SK-N-SH (cell line): Measurements from ENCODE around the gene SERPINB12. TPM values are rescaled to one million over a fixed set of nuclear protein-coding genes. Genes with fewer than 3 reads are reported as not detected.

Experiments used
- CTCF ChIA-PET: fragments of 300-600, 350-600 bp; formaldehyde crosslinking; extraction: SDS; loops from one replicate; lab custom pipeline; 2021; lab: Yijun Ruan, JAX
- POLR2A ChIA-PET: fragments of 350-600 bp; sonication (Branson Sonifier 250); formaldehyde crosslinking; extraction: SDS; loops from one replicate; lab custom pipeline; 2020; ENCODE audit warnings: antibody characterized with exemption, inconsistent platforms; lab: Yijun Ruan, JAX
- DNase-seq: peaks from one replicate; pipeline ENCODE4 v3.0.0; 2012
- H2AFZ ChIP-seq: fragments of 200-600 bp; sonication (generic); 2 replicates; pipeline ENCODE4 v1.8.1; 2016; ENCODE audit warnings: antibody characterized with exemption, mild to moderate bottlenecking, low read depth
- H3F3A ChIP-seq: fragments of 200-600 bp; sonication (generic); replicated peaks from 2 replicates; pipeline ENCODE3; 2016; ENCODE audit warnings: antibody characterized with exemption, mild to moderate bottlenecking; ENCODE audit not compliant: insufficient read depth
- H3K27ac ChIP-seq, 2 experiments: fragments of 200-500 bp in 1 of 2; fragments of 200-600 bp in 1 of 2; sonication (Bioruptor generic) in 1 of 2; sonication (generic), shearing (Covaris generic) in 1 of 2; 2 replicates each; pipeline versions ENCODE4 v1.5.1 to v1.6.1; 2014 to 2016; ENCODE audit warnings: low read depth in 2 of 2, inconsistent platforms in 1 of 2, low read length in 1 of 2, mild to moderate bottlenecking in 1 of 2, mixed read lengths in 1 of 2
- H3K27me3 ChIP-seq: fragments of 200-600 bp; sonication (generic), shearing (Covaris generic); 2 replicates; pipeline ENCODE4 v1.6.1; 2016; ENCODE audit warnings: mixed run types; ENCODE audit not compliant: insufficient read depth
- H3K36me3 ChIP-seq, 2 experiments: fragments of 200-500 bp in 1 of 2; fragments of 200-600 bp in 1 of 2; sonication (Bioruptor generic) in 1 of 2; sonication (generic) in 1 of 2; replicated peaks in 1 of 2; 2 replicates each; pipeline versions ENCODE3 to v1.5.1; 2014 to 2016; ENCODE audit warnings: low read length in 1 of 2, mild to moderate bottlenecking in 1 of 2; ENCODE audit not compliant: insufficient read depth in 2 of 2, control insufficient read depth in 1 of 2
- H3K4me1 ChIP-seq, 2 experiments: fragments of 200-500 bp in 1 of 2; fragments of 200-600 bp in 1 of 2; sonication (Bioruptor generic) in 1 of 2; sonication (generic), shearing (Covaris generic) in 1 of 2; 2 replicates each; pipeline versions ENCODE4 v1.5.1 to v1.6.1; 2014 to 2016; ENCODE audit warnings: low read depth in 1 of 2, low read length in 1 of 2, mixed run types in 1 of 2; ENCODE audit not compliant: insufficient read depth in 2 of 2, control insufficient read depth in 1 of 2
- H3K4me2 ChIP-seq: fragments of 200-600 bp; sonication (generic), shearing (Covaris generic); 2 replicates; pipeline ENCODE4 v1.6.1; 2017; ENCODE audit warnings: mixed run types
- H3K4me3 ChIP-seq, 2 experiments: fragments of 200-500 bp in 1 of 2; fragments of 200-600 bp in 1 of 2; sonication (Bioruptor generic) in 1 of 2; sonication (generic), shearing (Covaris generic) in 1 of 2; 2 replicates each; pipeline versions ENCODE4 v1.5.1 to v1.8.1; 2014 to 2016; ENCODE audit warnings: low read depth in 2 of 2, inconsistent platforms in 1 of 2, low read length in 1 of 2, mild to moderate bottlenecking in 1 of 2, mixed read lengths in 1 of 2, moderate library complexity in 1 of 2
- H3K79me2 ChIP-seq: fragments of 200-600 bp; sonication (generic); 2 replicates; pipeline ENCODE4 v1.8.1; 2017; ENCODE audit warnings: mild to moderate bottlenecking; ENCODE audit not compliant: insufficient read depth
- H3K9ac ChIP-seq: fragments of 200-600 bp; sonication (generic); 2 replicates; pipeline ENCODE4 v1.6.1; 2017; ENCODE audit warnings: mixed run types
- H3K9me2 ChIP-seq: fragments of 200-600 bp; sonication (generic); 2 replicates; pipeline ENCODE4 v1.6.1; 2017; ENCODE audit warnings: mixed run types
- H3K9me3 ChIP-seq: fragments of 200-600 bp; sonication (generic); 2 replicates; pipeline ENCODE4 v1.6.1; 2017; ENCODE audit warnings: mixed run types, mild to moderate bottlenecking, moderate library complexity
- H4K20me1 ChIP-seq: fragments of 200-600 bp; sonication (generic); 2 replicates; pipeline ENCODE4 v1.6.1; 2017; ENCODE audit warnings: mild to moderate bottlenecking, mixed run types; ENCODE audit not compliant: insufficient read depth
- GABPA ChIP-seq: IDR thresholded peaks from 2 replicates; pipeline ENCODE4 v1.4.0; 2012; ENCODE audit warnings: low read depth, mild to moderate bottlenecking
- GATA2 ChIP-seq: sonication (generic); formaldehyde crosslinking; IDR thresholded peaks from 2 replicates; pipeline ENCODE4 v1.5.0; 2020; ENCODE audit warnings: mild to moderate bottlenecking, missing genetic modification reagents
- JUND ChIP-seq: IDR thresholded peaks from 2 replicates; pipeline ENCODE4 v1.4.0; 2012
- MXI1 ChIP-seq: IDR thresholded peaks from 2 replicates; pipeline ENCODE4 v1.6.1; 2012; ENCODE audit warnings: mild to moderate bottlenecking, low read depth, low read length, improper control_type of control experiment
- NRF1 ChIP-seq: IDR thresholded peaks from 2 replicates; pipeline ENCODE4 v1.6.1; 2012; ENCODE audit warnings: low read depth, mild to moderate bottlenecking, low read length
- PBX3 ChIP-seq: IDR thresholded peaks from 2 replicates; pipeline ENCODE4; 2012
- RXRA ChIP-seq: IDR thresholded peaks from 2 replicates; pipeline ENCODE4 v1.4.0; 2012; ENCODE audit warnings: low read depth, mild to moderate bottlenecking, borderline replicate concordance
- TCF12 ChIP-seq: IDR thresholded peaks from 2 replicates; pipeline ENCODE4 v1.4.0; 2012
- USF1 ChIP-seq: IDR thresholded peaks from 2 replicates; pipeline ENCODE4 v1.4.0; 2012; ENCODE audit warnings: low read depth, borderline replicate concordance
- WGBS: methylation state at CpG from one replicate; pipeline ENCODE4 v1.1.6; 2017; ENCODE audit warnings: low lambda C conversion rate; 5-methylcytosine and 5-hydroxymethylcytosine counted together
- polyA plus RNA-seq, 3 experiments: library from polyadenylated mRNA; depleted of rRNA; stranded (reverse); fragments of >200 nt; gene quantifications; 2 replicates each; pipeline ENCODE4 v1.2.3, GENCODE V29; 2012
- TF ChIP-seq, protein P1 (sequence below): IDR thresholded peaks from 2 replicates; pipeline ENCODE4 v1.6.1; 2012; ENCODE audit warnings: mild to moderate bottlenecking, low read depth, low read length, moderate library complexity

Gene SERPINB12
- polyA plus RNA-seq, 1 of the 3 experiments (the other 2 are of a cell fraction): not detected

- Histone ChIP-seq H4K20me1 (no peaks in the 10 kb centered on the region), H3K4me2 (no peak overlapping the region), H3K36me3 (no peaks in the 10 kb centered on the region), H3K27ac (no peak overlapping the region), H3K9me2 (no peaks in the 10 kb centered on the region), H2AFZ (no peak overlapping the region), H3K9ac (no peak overlapping the region), H3K4me3 (no peak overlapping the region), H3F3A (no peaks in the 10 kb centered on the region), H3K27me3 (no peaks in the 10 kb centered on the region), H3K79me2 (no peaks in the 10 kb centered on the region), H3K4me1 (no peaks in the 10 kb centered on the region), H3K9me3 (no peaks in the 10 kb centered on the region)
- 48% methylated on average over 2 of the region's 2 CpGs for WGBS
- ChIA-PET CTCF (no interaction called here), POLR2A (no interaction called here)
- TF ChIP-seq JUND (no peak), NRF1 (no peak), GABPA (no peak), USF1 (no peak), PBX3 (no peak), TCF12 (no peak), MXI1 (no peak), RXRA (no peak), GATA2 (CRISPR knock-in tag) (no peak)
- TF ChIP-seq, protein P1, sequence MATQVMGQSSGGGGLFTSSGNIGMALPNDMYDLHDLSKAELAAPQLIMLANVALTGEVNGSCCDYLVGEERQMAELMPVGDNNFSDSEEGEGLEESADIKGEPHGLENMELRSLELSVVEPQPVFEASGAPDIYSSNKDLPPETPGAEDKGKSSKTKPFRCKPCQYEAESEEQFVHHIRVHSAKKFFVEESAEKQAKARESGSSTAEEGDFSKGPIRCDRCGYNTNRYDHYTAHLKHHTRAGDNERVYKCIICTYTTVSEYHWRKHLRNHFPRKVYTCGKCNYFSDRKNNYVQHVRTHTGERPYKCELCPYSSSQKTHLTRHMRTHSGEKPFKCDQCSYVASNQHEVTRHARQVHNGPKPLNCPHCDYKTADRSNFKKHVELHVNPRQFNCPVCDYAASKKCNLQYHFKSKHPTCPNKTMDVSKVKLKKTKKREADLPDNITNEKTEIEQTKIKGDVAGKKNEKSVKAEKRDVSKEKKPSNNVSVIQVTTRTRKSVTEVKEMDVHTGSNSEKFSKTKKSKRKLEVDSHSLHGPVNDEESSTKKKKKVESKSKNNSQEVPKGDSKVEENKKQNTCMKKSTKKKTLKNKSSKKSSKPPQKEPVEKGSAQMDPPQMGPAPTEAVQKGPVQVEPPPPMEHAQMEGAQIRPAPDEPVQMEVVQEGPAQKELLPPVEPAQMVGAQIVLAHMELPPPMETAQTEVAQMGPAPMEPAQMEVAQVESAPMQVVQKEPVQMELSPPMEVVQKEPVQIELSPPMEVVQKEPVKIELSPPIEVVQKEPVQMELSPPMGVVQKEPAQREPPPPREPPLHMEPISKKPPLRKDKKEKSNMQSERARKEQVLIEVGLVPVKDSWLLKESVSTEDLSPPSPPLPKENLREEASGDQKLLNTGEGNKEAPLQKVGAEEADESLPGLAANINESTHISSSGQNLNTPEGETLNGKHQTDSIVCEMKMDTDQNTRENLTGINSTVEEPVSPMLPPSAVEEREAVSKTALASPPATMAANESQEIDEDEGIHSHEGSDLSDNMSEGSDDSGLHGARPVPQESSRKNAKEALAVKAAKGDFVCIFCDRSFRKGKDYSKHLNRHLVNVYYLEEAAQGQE: no peak
- DNase-seq: no peak
Measured at GRCh38 chr18:63617915-63618234, 75.7 kb downstream of the SERPINB12 start.

Other genes with a start within 250 kb of the SERPINB12 start
- 1.2 and 1.5 TPM in 2 replicates for gene BCL2, start 222.6 kb upstream of the SERPINB12 start, polyA plus RNA-seq (2012; rRNA removed)
- gene KDSR, start 175.2 kb upstream of the SERPINB12 start, polyA plus RNA-seq (2012; rRNA removed): 21.2 and 22.3 TPM in 2 replicates
- gene VPS4B, start 119.9 kb upstream of the SERPINB12 start, polyA plus RNA-seq (2012; rRNA removed): 15.0 and 18.0 TPM in 2 replicates
- gene SERPINB5, start 65.4 kb upstream of the SERPINB12 start, polyA plus RNA-seq (2012; rRNA removed): not detected in 2 replicates
- gene SERPINB13, start 45.0 kb downstream of the SERPINB12 start, polyA plus RNA-seq (2012; rRNA removed): not detected in 2 replicates
- 0.06 TPM in 1 of 2 replicates, not detected in the other for gene SERPINB4, start 101.9 kb downstream of the SERPINB12 start, polyA plus RNA-seq (2012; rRNA removed)
- gene SERPINB3, start 119.5 kb downstream of the SERPINB12 start, polyA plus RNA-seq (2012; rRNA removed): 0.07 TPM in 1 of 2 replicates, not detected in the other
- not detected in 2 replicates for gene SERPINB11, start 160.6 kb downstream of the SERPINB12 start, polyA plus RNA-seq (2012; rRNA removed)
- 99.5 and 170 TPM in 2 replicates for gene SERPINB7, start 233.0 kb downstream of the SERPINB12 start, polyA plus RNA-seq (2012; rRNA removed)